Fibroblast of lung (primary cell): ENCODE data around the gene CDH4.
"Not testable (repeated sequence)": the region's sequence is repeated elsewhere in the genome, so short reads cannot be mapped to it uniquely, and the experiment has no call there.

Source experiments
- EZH2 ChIP-seq: IDR thresholded peaks from 2 replicates; pipeline ENCODE4 v1.5.1; 2012; ENCODE audit warnings: low read length, control low read depth, mild to moderate bottlenecking; ENCODE audit errors: missing control alignments
- TF ChIP-seq, protein P1 (sequence below), 2 donors: IDR thresholded peaks in 1 of 2; conservative IDR thresholded peaks in 1 of 2; 1 replicate in 1 of 2; 2 replicates in 1 of 2; pipeline ENCODE4 v1.5.1; 2011 to 2012; ENCODE audit warnings: low read length in 2 of 2, control low read depth in 1 of 2, inconsistent platforms in 1 of 2, low read depth in 1 of 2, mild to moderate bottlenecking in 1 of 2

- not testable (repeated sequence) for TF ChIP-seq EZH2
- TF ChIP-seq, protein P1, sequence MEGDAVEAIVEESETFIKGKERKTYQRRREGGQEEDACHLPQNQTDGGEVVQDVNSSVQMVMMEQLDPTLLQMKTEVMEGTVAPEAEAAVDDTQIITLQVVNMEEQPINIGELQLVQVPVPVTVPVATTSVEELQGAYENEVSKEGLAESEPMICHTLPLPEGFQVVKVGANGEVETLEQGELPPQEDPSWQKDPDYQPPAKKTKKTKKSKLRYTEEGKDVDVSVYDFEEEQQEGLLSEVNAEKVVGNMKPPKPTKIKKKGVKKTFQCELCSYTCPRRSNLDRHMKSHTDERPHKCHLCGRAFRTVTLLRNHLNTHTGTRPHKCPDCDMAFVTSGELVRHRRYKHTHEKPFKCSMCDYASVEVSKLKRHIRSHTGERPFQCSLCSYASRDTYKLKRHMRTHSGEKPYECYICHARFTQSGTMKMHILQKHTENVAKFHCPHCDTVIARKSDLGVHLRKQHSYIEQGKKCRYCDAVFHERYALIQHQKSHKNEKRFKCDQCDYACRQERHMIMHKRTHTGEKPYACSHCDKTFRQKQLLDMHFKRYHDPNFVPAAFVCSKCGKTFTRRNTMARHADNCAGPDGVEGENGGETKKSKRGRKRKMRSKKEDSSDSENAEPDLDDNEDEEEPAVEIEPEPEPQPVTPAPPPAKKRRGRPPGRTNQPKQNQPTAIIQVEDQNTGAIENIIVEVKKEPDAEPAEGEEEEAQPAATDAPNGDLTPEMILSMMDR (conservative IDR thresholded peaks at IDR 0.05 in 1 of 2, IDR thresholded peaks at IDR 0.05 in 1 of 2; ENCODE audit: low read depth in 1 of 2, low read length in 2 of 2), result not testable (repeated sequence)
Measured at GRCh38 chr20:61971595-61971994, 719.5 kb downstream of the CDH4 start.
